ENCODE data around the gene SPACA9. TPM values are rescaled to one million over a fixed set of nuclear protein-coding genes. Genes with fewer than 3 reads are reported as not detected.

Gene SPACA9
- total RNA-seq, 1 donor from 2014 or later, result 5.7 TPM

DNA sequence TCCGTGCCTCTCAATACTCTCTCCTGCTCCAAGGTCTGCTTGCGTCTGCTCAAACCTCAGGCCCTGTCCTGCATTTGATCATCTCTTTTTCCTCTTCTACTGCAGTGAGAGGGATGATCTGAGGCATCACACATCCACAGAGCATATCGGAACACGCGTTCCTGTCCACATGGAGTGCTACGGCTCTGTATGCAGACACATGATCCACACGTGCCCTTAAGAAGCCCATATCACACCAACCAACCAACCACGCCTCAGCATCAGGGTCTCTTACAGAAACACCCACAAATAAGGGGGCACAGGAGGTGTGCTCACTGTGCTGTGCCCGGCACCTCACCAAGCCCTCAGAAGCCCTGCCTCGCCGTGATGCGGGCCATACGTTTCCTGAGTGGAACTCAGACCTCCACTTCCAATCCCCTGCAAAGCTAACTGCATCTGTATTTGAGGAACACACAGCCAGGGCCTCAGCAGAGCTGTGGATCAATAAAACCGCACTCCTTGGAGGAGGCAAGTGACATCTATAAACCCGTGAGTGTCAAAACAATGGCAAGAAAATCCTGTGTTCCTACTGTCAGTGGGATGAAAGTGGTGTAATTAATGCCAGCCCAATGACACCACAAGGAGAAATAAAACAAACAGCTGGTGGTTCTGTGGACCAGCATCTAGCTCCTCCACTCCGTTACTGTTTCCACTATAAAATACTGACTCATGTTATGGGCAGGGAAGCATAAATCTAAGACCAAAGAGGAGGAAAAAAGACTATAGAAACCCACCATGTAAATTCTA is 41.0 kb upstream of the SPACA9 start:
- Histone ChIP-seq H3K27ac (replicated peaks) (no peak overlapping the region), H3K4me1 (no peaks in the 10 kb centered on the region), H3K9me3 (replicated peaks) (no peaks in the 10 kb centered on the region), H3K27me3 (ENCODE audit: low read depth) (peaks cover 4% of the 10 kb centered on the region), H3K36me3 (no peaks in the 10 kb centered on the region), H3K4me3 (no peak overlapping the region)
- DNase-seq, result no peak
- TF ChIP-seq, protein P1, sequence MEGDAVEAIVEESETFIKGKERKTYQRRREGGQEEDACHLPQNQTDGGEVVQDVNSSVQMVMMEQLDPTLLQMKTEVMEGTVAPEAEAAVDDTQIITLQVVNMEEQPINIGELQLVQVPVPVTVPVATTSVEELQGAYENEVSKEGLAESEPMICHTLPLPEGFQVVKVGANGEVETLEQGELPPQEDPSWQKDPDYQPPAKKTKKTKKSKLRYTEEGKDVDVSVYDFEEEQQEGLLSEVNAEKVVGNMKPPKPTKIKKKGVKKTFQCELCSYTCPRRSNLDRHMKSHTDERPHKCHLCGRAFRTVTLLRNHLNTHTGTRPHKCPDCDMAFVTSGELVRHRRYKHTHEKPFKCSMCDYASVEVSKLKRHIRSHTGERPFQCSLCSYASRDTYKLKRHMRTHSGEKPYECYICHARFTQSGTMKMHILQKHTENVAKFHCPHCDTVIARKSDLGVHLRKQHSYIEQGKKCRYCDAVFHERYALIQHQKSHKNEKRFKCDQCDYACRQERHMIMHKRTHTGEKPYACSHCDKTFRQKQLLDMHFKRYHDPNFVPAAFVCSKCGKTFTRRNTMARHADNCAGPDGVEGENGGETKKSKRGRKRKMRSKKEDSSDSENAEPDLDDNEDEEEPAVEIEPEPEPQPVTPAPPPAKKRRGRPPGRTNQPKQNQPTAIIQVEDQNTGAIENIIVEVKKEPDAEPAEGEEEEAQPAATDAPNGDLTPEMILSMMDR (IDR thresholded peaks at IDR 0.05; ENCODE audit: borderline replicate concordance), result no peak
- intact Hi-C loops (cut with micrococcal nuclease), result no loop called here

DNA sequence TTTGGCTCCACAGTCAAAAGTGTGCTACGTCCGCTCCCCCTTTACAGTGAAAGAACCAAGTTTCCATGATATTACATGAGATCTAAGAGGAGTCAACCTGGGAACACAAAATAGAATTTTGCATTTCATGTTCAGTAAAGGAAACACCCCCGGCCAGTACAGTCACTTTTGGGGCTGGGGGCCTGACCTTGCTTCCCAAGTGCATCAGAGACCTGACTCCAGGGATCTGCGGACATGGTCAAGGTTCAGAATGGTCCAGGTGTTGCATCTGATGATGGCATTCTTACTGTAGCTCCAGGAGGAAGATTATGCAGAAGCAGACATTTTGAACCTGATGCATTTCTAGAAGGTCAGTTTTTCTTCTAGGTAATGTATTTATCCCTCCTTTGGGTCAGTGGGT is 40.4 kb upstream of the SPACA9 start:
- Histone ChIP-seq H3K9me3 (replicated peaks) (no peaks in the 10 kb centered on the region), H3K4me3 (no peak overlapping the region), H3K27me3 (ENCODE audit: low read depth) (peaks cover 4% of the 10 kb centered on the region), H3K27ac (replicated peaks) (no peak overlapping the region), H3K4me1 (no peaks in the 10 kb centered on the region), H3K36me3 (no peaks in the 10 kb centered on the region)
- intact Hi-C loops (cut with micrococcal nuclease), result no loop called here
- no peak for DNase-seq
- TF ChIP-seq, protein P1 (IDR thresholded peaks at IDR 0.05; ENCODE audit: borderline replicate concordance), result no peak

DNA sequence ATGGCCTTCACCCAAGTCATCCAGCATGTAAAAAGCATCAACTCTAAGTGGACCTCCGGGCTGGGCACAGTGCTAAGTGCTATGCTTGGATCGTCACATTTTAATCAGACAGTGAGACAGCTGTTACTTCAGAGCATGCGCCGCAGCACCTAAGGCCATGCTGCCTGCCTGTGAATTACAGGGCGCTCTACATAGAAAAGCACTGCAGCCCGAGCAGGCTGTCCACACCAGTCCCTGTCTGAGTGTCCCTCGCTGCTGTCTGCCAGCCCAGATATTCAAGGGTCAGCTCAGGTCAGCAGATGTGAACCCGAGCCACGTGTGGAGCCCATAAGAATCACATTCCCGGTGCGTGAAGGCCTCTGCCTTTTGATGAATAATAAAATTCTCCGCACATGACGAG is 37.7 kb upstream of the SPACA9 start:
- Histone ChIP-seq H3K36me3 (no peaks in the 10 kb centered on the region), H3K4me3 (no peak overlapping the region), H3K4me1 (no peaks in the 10 kb centered on the region), H3K27ac (replicated peaks) (no peak overlapping the region), H3K9me3 (replicated peaks) (no peaks in the 10 kb centered on the region), H3K27me3 (ENCODE audit: low read depth) (peaks cover 4% of the 10 kb centered on the region)
- TF ChIP-seq, protein P1 (IDR thresholded peaks at IDR 0.05; ENCODE audit: borderline replicate concordance), result no peak
- intact Hi-C loops (cut with micrococcal nuclease), result no loop called here
- no peak for DNase-seq

DNA sequence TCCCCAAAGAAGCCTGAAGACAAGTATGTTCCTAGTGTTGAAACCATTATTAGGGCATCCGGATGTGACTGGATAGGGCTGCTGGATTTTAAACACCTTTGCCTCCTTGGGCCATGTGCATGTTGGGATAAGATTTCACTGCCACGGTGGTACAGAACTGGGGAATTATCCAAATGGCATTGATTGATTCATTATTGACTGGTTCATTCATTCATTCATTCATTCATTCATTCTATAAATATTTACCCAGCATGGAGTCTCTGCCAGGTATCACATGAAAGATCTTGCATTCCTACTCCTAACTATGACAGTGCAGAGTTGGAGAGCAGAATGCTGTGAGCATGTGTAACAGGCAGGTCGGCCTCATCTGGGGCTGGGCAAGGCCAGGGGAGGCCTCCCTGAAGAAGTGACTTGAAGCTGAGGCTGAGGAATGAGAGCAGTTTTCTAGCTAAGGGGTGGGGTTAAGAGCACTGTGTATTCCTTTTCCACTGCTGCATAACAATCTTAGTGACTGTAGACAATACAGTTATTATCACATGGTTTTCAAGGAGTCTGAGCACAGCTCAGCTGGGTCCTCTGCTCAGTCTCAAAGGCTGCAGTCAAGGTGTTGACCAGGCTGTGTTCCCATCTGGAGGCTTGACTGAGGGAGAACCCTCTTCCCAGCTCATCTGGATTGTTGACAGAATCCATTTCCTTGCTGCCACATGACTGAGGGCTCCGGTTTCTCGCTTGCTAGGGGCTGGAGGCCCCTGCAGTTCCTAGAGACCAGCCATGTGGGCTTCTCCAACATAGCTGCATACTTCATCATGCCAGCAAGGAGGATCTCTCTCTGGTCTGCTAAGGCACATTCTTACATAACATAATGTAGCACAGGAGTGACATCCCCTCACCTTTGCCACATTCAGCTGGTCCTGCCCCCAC is 36.3 kb upstream of the SPACA9 start:
- H3K4me3 ChIP-seq, result no peak overlapping the region
- no peaks in the 10 kb centered on the region for H3K9me3 ChIP-seq (replicated peaks)
- intact Hi-C loops (cut with micrococcal nuclease), result no loop called here
- TF ChIP-seq, protein P1 (IDR thresholded peaks at IDR 0.05; ENCODE audit: borderline replicate concordance), result no peak
- no peaks in the 10 kb centered on the region for H3K27me3 ChIP-seq (ENCODE audit: low read depth)
- no peak for DNase-seq
- no peak overlapping the region for H3K27ac ChIP-seq (replicated peaks)
- H3K4me1 ChIP-seq, result no peaks in the 10 kb centered on the region
- no peaks in the 10 kb centered on the region for H3K36me3 ChIP-seq

DNA sequence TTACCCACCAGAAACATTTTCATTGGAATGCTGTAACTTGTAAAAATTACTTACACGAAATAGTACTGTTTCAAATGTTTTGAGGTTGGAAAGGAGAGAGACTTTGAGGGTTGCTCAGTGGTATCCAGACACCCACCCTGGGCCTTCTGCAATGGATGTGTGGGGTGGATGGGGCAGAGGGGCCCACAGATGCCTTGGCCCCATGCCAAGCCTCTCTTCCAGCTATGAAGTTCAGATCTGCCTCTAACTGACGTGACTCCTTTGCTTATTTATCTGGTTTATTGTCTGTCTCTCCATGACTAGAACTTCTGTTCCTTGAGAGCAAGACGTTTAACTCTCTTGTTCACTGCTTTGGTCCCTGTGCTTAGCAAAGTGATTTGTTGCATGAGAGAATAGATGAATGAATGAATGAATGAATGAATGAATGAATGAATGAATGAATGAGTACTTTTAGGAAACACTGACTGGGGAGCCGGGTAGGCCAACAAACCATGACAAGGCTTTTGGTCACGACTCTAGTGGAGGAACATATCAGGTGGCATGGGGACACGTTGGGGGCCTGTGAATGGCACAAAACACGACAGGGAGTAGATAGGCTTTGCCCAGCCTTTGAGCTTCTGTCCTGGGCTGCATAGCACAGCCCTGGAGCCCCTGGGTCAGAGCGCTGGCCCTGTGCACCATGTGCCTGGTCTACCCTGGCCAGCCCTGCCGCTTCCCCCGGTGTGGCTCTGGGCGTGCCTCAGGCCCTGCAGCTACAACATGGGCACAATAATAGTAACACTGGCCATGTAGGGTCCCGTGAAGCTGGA is 32.4 kb upstream of the SPACA9 start:
- H3K9me3 ChIP-seq (replicated peaks), result no peaks in the 10 kb centered on the region
- no peak overlapping the region for H3K4me3 ChIP-seq
- TF ChIP-seq, protein P1 (IDR thresholded peaks at IDR 0.05; ENCODE audit: borderline replicate concordance), result no peak
- intact Hi-C loops (cut with micrococcal nuclease), result no loop called here
- no peak overlapping the region for H3K27ac ChIP-seq (replicated peaks)
- H3K27me3 ChIP-seq (ENCODE audit: low read depth), result no peaks in the 10 kb centered on the region
- no peaks in the 10 kb centered on the region for H3K36me3 ChIP-seq
- DNase-seq, result no peak
- peaks cover 8% of the 10 kb centered on the region for H3K4me1 ChIP-seq
